HG02970 (cell line): ENCODE results near the gene ATP6V1F.

Experiments used
- ATAC-seq: cut with Tn5 transposase; IDR thresholded peaks from one replicate; pipeline ENCODE4 v1.9.1; 2021; ENCODE audit warnings: mild to moderate bottlenecking, moderate library complexity, moderate number of reproducible peaks; ENCODE audit not compliant: unreplicated experiment, low FRiP score

Gene ATP6V1F

GRCh38 chr7:128867241-128867640 lies 4.6 kb downstream of the ATP6V1F start:
- no peak for ATAC-seq

GRCh38 chr7:128867842-128868623 lies 5.4 kb downstream of the ATP6V1F start:
- no peak for ATAC-seq

GRCh38 chr7:128868624-128869137 lies 6.0 kb downstream of the ATP6V1F start:
- ATAC-seq: no peak

GRCh38 chr7:128869138-128869943 lies 6.7 kb downstream of the ATP6V1F start:
- peak; percentile 53 for ATAC-seq

GRCh38 chr7:128869944-128870285 lies 7.3 kb downstream of the ATP6V1F start:
- no peak for ATAC-seq

GRCh38 chr7:128871050-128871449 lies 8.4 kb downstream of the ATP6V1F start:
- no peak for ATAC-seq

- no peak for ATAC-seq
Measured at GRCh38 chr7:128872394-128872824, 9.8 kb downstream of the ATP6V1F start.

- ATAC-seq: no peak
Measured at GRCh38 chr7:128873234-128873633, 10.6 kb downstream of the ATP6V1F start.

- ATAC-seq: no peak
Measured at GRCh38 chr7:128874140-128875031, 11.7 kb downstream of the ATP6V1F start.

- ATAC-seq: no peak
Measured at GRCh38 chr7:128875523-128875948, 12.9 kb downstream of the ATP6V1F start.

- no peak for ATAC-seq
Measured at GRCh38 chr7:128876127-128876526, 13.5 kb downstream of the ATP6V1F start.

- ATAC-seq: no peak
Measured at GRCh38 chr7:128876586-128876977, 13.9 kb downstream of the ATP6V1F start.

- ATAC-seq: no peak
Measured at GRCh38 chr7:128876978-128877755, 14.5 kb downstream of the ATP6V1F start.

- no peak for ATAC-seq
Measured at GRCh38 chr7:128877756-128878120, 15.1 kb downstream of the ATP6V1F start.

GRCh38 chr7:128878226-128879105 lies 15.8 kb downstream of the ATP6V1F start:
- no peak for ATAC-seq

- no peak for ATAC-seq
Measured at GRCh38 chr7:128879461-128879938, 16.8 kb downstream of the ATP6V1F start.

GRCh38 chr7:128879939-128880746 lies 17.5 kb downstream of the ATP6V1F start:
- ATAC-seq: no peak
